ENCODE results near the gene TPCN2. TPM values are rescaled to one million over a fixed set of nuclear protein-coding genes. Genes with fewer than 3 reads are reported as not detected.

TPCN2 gene
- total RNA-seq, 4 donors from 2014 or later = 12.7 to 16.9 (median 14.2) TPM

- intact Hi-C loops (cut with DNase I; ENCODE audit: low total_unique reads) = no loop called here
- DNase-seq (ENCODE audit: low spot score in 2 of 2) = no peak
- WGBS, 2 donors = 71 to 75% methylated on average over 23 of the region's 23 CpGs
- no peak overlapping the region for H3K4me3 ChIP-seq (ENCODE audit: low read depth, poor library complexity, severe bottlenecking)
- TF ChIP-seq POLR2A (IDR thresholded peaks at IDR 0.05) (no peak), CTCF (IDR thresholded peaks at IDR 0.05) (no peak)
Observed at GRCh38 chr11:69152733-69153421, 104.1 kb downstream of the TPCN2 start.

GRCh38 chr11:69153661-69154060, 104.9 kb downstream of the TPCN2 start:
- 56 to 69% methylated on average over 7 of the region's 7 CpGs for WGBS, 2 donors
- TF ChIP-seq POLR2A (IDR thresholded peaks at IDR 0.05) = no peak
- no peak for TF ChIP-seq CTCF (IDR thresholded peaks at IDR 0.05)
- no peak for DNase-seq (ENCODE audit: low spot score in 2 of 2)
- intact Hi-C loops (cut with DNase I; ENCODE audit: low total_unique reads) = no loop called here
- H3K4me3 ChIP-seq (ENCODE audit: low read depth, poor library complexity, severe bottlenecking) = no peak overlapping the region

DNA sequence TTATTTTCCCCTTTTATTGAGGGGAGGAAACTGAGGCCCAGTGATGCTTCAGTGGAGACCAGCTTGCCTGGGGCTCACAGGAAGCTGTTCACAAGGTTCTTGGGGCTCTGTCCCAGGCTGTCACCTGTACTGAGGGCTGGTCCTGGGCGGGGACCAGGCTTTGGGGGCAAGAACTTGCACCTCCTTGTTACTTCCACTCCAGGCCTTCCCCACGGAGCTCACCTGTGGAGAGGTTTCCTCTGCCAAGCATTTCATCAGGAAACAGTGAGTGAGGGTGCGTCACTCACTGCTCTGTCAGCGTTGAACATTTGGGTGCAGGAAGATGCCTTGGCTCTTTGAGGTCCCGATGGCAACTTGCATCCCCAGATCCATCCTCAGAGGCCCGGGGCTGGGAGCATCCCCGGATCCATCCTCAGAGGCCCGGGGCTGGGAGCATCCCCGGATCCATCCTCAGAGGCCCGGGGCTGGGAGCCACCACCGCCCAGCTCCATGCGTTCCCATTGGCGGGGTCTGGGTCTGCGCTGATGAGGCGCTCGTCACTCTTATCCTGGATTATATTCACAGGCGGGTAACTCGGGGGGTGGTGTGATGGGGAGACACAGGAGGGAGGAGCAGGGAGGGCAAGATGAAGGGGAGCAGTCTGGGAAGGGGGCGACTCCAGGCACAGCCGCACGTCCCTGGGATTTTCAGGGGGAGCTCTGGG, 105.6 kb downstream of the TPCN2 start:
- 85 to 90% methylated on average over 21 of the region's 21 CpGs for WGBS, 2 donors

DNA sequence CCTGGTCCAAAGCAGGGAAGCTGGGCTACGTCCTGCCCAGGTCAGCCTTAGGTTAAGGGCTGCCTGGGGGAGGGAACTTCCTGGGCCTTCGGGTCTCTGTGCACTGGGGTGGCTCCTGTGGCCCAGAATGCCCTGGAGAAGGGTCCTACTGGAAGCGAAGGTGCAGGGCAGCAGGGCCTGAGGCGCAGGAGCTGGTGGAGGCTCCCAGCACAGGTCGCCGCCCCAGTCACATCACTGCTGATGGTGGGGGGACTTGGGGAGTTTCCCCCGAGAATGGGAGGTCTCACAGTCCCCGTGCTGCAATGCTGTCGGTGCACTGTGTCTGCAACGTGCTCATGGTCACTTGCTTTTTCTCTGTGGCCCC, 106.2 kb downstream of the TPCN2 start:
- intact Hi-C loops (cut with DNase I; ENCODE audit: low total_unique reads) = no loop called here
- TF ChIP-seq POLR2A (IDR thresholded peaks at IDR 0.05) = no peak
- TF ChIP-seq CTCF (IDR thresholded peaks at IDR 0.05) = no peak
- no peak overlapping the region for H3K4me3 ChIP-seq (ENCODE audit: low read depth, poor library complexity, severe bottlenecking)
- DNase-seq (ENCODE audit: low spot score in 2 of 2) = no peak
- WGBS, 2 donors = 86 to 94% methylated on average over 7 to 10 of the region's 10 CpGs

More for the DNA sequence above, 105.6 kb downstream of the TPCN2 start:
- DNase-seq (ENCODE audit: low spot score in 2 of 2) = no peak
- TF ChIP-seq POLR2A (IDR thresholded peaks at IDR 0.05) (no peak), CTCF (IDR thresholded peaks at IDR 0.05) (no peak)
- H3K4me3 ChIP-seq (ENCODE audit: low read depth, poor library complexity, severe bottlenecking) = no peak overlapping the region
- intact Hi-C loops (cut with DNase I; ENCODE audit: low total_unique reads) = no loop called here

DNA sequence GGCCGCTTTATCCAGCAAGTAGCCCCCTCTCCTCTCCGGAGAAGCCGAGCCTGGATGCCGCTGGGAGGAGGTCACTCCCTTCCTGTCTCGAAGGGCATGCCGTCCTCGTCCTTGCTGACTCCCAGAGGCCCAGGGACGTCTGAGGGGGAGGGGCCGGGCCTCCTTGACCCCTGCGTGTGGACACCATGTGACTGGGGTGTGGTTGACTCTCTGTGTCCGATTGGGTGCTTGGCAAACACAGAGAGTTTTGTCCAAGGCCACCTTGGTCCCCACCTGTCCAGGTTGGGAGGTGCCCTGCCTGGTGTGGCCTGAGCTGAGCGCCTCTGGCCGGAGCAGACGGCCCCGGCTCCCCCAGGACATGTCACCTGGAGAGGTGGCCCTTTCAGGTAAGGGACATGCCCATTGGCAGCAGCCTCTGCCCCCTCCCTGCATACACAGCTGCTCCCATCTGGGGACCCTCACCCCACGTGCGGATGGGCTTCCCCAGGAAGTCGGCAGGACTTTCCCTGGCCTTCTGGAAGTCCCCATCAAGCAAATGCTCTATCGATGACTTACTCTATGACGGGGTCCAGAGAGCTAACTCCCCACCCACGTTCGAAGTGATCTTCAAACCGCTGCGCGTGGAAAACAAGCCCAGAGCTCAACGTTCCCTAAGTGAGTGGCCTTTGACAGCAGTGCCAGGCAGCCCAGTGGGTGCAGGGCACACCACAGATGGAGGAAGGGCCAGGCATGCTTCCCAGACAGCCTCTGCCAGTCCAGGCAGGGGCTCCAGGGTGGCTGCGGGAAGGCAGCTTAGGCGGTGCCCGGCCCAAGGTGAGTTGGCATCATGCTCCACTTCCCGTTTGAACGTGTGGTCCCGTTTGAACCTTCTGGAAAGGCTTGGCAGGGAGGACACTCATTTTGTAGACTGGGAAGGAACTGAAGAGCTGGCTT, 106.8 kb downstream of the TPCN2 start, which contains the start of gene SMIM38:
Gene SMIM38 (plus strand): TSS at position 634 of the 933 bp plus-strand sequence. CDS start 1,912 bp downstream, outside the sequence.
- intact Hi-C loops (cut with DNase I; ENCODE audit: low total_unique reads) = no loop called here
- TF ChIP-seq CTCF (IDR thresholded peaks at IDR 0.05) = no peak
- no peak for TF ChIP-seq POLR2A (IDR thresholded peaks at IDR 0.05)
- no peak within 1 kb of the TSS for H3K4me3 ChIP-seq (ENCODE audit: low read depth, poor library complexity, severe bottlenecking)
- 63 to 64% methylated on average over 29 to 31 of the region's 32 CpGs for WGBS, 2 donors
- no peak for DNase-seq (ENCODE audit: low spot score in 2 of 2)
